ENCODE measurements around the gene SOX1.

SOX1 gene

DNA sequence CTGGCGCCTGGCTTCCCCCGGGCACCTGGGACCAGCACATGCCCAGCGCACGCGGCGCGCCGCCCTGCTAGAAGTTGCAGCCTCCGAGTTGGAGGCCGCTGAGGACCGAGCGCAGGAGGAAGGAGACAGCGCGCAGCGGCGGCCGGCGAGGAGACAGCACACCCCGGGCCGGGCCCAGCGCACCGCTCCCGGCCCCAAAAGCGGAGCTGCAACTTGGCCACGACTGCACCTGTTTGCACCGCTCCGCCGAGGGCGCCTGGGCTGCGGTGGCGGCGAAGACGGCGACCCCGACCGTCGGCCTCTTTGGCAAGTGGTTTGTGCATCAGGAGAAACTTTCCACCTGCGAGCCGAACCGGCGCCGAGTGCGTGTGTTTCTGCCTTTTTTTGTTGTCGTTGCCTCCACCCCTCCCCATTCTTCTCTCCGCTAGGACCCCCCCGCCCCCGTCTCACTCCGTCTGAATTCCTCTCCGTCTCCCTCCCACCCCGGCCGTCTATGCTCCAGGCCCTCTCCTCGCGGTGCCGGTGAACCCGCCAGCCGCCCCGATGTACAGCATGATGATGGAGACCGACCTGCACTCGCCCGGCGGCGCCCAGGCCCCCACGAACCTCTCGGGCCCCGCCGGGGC lies at the start of gene SOX1:
Gene SOX1, plus strand, starts transcription at position 34 of the 626 bp plus-strand sequence. Its CDS starts 510 bp downstream, at position 544.
- in situ Hi-C loops (cut with HindIII; ENCODE audit: low sequenced_read_pairs): no loop called here

GRCh38 chr13:112024577-112024976 lies 42.4 kb upstream of the SOX1 start:
- in situ Hi-C loops (cut with HindIII; ENCODE audit: low sequenced_read_pairs): no loop called here

DNA sequence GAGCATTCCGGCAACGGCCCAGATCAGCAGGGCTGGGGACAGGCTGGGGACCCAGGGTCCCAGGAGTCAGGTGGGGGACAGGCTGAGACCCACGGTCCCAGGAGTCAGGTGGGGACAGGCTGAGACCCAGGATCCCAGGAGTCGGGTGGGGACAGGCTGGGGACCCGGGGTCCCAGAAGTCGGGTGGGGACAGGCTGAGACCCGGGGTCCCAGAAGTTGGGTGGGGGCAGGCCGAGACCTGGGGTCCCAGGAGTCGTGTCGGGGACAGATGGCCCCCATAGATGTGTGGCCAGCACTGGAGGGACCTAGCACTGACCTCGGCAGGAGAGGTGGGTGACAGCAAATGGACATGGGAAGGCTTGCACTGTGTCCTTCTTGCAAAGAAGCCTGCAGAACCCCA lies 39.7 kb upstream of the SOX1 start:
- in situ Hi-C loops (cut with HindIII; ENCODE audit: low sequenced_read_pairs): no loop called here

- in situ Hi-C loops (cut with HindIII; ENCODE audit: low sequenced_read_pairs): no loop called here
These were observed 38.5 kb upstream of the SOX1 start for GRCh38 chr13:112028481-112028880.

GRCh38 chr13:112029143-112029542 lies 37.8 kb upstream of the SOX1 start:
- in situ Hi-C loops (cut with HindIII; ENCODE audit: low sequenced_read_pairs): no loop called here

DNA sequence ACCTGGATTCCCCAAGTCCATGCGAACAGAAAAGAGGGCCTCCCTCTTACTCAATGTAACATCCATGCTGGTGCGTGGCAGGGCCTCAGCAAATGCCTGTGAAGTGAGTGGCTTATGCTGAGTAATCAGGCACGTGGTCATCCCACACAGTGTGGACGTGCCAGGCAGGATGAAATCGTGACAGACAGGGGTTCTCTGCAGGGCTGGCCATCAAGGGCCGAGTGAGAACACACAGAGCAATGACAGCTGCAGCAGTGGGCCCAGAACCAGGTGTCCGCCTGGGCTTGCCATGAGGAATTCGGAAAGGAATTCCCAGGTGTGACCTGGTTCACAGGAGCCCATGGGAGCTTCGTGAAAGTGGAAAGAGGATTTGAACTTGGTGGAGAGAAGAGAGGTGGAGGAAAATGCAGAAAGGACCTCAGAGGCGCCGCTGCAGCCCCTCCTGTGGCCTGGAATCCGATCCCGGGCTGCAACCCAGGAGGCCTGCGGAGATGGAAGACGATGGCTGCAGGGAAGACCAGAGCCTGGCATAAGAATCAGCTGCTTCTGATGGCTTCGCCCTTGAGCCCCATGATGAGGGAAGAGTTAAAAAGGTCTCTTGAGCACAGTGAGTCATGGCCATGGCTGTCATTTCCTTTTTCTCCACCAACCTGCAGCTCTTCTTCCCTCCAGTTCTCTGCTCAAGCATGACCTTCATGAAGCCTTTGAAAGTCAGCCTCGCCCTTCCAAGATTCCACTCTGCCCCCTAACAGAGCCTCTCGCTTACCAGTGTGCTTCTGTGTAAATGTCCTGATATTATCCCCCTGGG lies 34.6 kb upstream of the SOX1 start:
- in situ Hi-C loops (cut with HindIII; ENCODE audit: low sequenced_read_pairs): no loop called here

DNA sequence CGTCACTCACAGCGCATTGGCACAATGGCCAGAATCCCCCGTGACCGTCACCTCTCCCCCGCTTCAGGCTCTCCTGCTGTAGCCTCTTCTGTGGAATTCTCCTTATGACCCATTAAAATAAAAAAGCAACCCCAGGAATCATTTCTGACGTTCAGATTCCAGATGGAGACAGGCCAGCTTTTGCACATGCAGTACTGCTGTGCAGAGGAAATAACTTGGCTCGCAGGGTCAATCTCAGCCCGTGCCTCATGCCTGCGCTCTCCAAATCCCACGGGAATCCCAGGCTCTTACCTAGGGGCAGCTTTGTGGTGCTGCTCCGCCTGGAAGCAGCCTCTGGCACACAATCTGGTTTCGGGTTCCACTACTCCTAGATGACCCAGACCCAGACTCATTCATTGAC lies 32.7 kb upstream of the SOX1 start:
- in situ Hi-C loops (cut with HindIII; ENCODE audit: low sequenced_read_pairs): no loop called here

GRCh38 chr13:112034846-112035245 lies 32.1 kb upstream of the SOX1 start:
- in situ Hi-C loops (cut with HindIII; ENCODE audit: low sequenced_read_pairs): no loop called here

DNA sequence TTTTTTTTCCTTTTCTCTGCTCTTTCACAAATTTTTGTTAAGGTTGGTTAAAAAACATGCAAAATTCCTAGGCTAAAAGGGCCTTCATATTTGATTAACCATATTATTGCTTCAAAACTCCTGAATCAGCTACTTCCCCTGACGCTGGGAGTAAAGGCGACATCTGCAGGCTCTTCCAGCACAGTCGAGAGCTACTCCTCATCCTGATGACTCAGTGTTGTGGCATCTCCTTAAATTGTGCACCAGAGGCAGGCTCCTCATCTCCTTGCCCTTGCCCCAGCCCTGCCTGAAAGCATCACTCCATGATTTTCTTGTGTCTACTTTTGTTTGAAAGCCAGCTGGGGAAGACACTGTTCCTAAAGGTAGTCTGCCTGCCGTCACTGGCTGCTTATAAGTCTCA lies 24.5 kb upstream of the SOX1 start:
- in situ Hi-C loops (cut with HindIII; ENCODE audit: low sequenced_read_pairs): no loop called here

DNA sequence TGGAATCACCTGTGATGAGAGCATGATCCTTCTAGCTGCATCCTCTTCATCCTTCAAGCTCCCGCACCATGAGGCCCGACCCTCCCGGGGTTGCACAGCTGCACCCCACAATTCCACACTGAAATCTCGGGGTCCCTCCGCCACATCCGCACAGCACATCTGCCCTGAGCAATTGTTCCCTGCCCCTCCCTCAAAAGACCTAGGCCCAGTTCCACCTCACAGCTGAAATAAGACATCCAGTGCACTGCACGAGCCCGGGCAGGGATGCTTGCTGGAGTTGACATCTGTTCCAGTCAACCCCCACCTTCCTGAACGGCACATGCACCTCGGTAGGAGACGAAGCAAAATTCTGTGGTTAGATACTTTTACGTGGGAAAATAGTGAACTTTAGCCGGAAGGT lies 14.7 kb upstream of the SOX1 start:
- in situ Hi-C loops (cut with HindIII; ENCODE audit: low sequenced_read_pairs): loop anchor here (5.0 kb wide), 1 partner anchor 35 kb away; no protein-coding TSS in a partner anchor

DNA sequence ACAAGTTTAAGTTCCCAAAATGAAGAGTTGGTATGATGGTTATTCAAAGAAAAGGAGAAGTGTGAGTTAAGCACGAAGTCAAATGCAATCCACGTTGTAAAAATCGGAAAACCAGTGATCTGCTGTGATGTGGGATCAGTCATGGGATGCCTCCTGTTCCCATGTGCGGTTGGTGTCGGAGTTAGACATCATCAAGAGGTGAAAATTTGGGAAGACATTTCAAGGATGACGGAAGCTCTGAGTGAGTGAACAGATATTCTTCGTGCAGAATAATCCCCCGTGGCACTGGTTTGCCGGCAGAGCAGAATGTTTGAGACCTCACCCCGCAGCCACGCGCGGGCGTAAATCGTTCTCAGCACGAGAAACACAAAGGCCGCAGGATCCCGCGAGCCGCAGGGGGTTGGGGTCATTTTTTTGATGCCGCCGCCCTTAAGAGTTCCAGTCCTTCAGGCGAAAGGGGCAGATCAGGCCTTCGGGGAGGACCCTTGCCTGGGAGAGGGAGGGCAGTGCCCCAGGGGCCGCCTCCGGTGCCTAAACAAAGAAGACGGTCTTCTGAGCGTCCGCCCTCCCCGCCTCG lies 13.7 kb upstream of the SOX1 start:
- in situ Hi-C loops (cut with HindIII; ENCODE audit: low sequenced_read_pairs): loop anchor here (5.0 kb wide), 1 partner anchor 34 kb away; no protein-coding TSS in a partner anchor

DNA sequence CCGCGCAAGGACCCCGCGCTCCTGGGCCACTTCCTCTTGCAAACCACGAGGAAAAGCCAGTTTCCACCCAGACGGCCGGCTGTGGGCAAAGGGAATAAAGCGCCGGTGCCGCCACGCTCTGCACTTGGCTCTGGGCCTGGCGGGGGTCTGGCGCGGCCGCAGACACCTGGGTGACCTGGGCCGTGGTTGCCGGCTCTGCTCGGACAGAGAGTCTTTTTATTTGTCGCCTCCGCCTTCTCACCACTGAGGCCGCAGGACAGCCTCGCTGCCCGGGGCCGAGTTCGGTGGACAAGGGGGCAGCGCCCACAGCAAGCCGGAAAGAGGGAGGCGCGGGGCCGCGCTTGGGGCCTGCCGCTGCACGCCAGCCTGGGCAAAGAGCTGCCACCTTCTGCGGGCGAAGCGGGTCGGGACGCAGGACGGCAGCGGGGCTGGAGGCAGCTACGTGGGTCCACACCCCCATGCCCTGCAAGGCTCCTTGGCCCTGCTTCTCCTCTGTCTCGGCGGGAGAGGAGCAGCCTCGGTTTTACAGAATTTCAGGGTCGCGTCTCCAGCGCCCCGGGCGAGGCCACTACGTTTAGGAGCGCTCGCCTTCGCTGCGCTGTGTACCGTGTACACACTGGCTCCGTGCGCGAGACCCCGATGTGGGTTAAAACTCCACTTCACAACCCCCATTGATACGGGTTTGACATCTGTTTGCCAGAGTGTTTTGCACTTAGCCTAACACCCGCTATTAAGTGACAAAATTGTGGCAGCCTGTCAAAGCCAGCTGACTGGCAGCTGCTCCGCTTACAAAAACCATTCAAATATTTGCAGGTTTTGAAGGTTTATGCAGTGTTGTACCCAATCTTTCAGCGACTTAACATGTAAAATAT lies 13.0 kb upstream of the SOX1 start:
- in situ Hi-C loops (cut with HindIII; ENCODE audit: low sequenced_read_pairs): loop anchor here (5.0 kb wide), 1 partner anchor 33 kb away; no protein-coding TSS in a partner anchor

- in situ Hi-C loops (cut with HindIII; ENCODE audit: low sequenced_read_pairs): loop anchor here (5.0 kb wide), 1 partner anchor 33 kb away; no protein-coding TSS in a partner anchor
These were observed 12.3 kb upstream of the SOX1 start for GRCh38 chr13:112054616-112055015.

GRCh38 chr13:112055036-112055914 lies 11.7 kb upstream of the SOX1 start:
- in situ Hi-C loops (cut with HindIII; ENCODE audit: low sequenced_read_pairs): no loop called here

- in situ Hi-C loops (cut with HindIII; ENCODE audit: low sequenced_read_pairs): no loop called here
These were observed 11.1 kb upstream of the SOX1 start for GRCh38 chr13:112055915-112056269.

GRCh38 chr13:112056284-112056727 lies 10.6 kb upstream of the SOX1 start:
- in situ Hi-C loops (cut with HindIII; ENCODE audit: low sequenced_read_pairs): no loop called here

- in situ Hi-C loops (cut with HindIII; ENCODE audit: low sequenced_read_pairs): no loop called here
These were observed 10.1 kb upstream of the SOX1 start for GRCh38 chr13:112056739-112057438.

GRCh38 chr13:112057439-112057735 lies 9.6 kb upstream of the SOX1 start:
- in situ Hi-C loops (cut with HindIII; ENCODE audit: low sequenced_read_pairs): no loop called here

DNA sequence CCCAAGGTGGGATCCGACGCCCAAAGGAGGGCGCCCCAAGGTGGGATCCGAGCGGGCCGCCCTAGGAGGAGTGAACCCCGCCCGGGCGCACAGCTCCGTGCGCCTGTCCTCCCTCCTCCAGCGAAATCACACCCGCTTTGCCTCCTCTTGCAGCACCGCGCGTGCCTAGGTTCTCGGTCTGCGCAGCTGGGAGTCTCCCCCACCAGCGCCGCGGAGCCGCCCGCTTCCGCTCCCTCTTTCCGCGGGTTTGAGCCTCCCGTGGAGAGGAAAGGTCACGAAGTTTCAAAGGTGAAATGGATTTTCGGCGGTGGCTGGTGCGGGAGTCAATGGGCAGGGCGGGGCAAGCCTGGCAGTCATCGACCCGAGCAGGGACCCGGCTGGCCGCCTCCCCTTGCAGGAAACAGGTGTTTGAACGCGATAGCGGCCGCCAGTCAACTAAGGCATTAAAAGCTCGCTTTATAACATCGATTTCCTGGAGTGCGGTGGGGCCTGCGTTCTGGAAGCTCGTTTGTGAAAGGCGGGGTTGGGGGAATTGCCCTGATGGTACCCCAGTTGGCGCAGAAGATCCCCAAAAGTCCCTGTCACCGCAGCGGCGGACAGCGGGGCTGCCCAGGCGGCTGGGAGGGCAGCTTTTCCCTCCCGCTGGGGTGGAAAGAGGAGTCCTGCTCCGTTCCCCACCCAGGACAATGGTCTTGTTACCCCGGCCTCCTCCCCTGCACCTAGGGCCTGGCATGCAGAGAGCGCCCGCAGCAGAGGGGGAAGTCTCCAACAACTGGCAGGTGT lies 9.0 kb upstream of the SOX1 start:
- in situ Hi-C loops (cut with HindIII; ENCODE audit: low sequenced_read_pairs): no loop called here
